ENCODE data around the gene MRPL38.

DNA sequence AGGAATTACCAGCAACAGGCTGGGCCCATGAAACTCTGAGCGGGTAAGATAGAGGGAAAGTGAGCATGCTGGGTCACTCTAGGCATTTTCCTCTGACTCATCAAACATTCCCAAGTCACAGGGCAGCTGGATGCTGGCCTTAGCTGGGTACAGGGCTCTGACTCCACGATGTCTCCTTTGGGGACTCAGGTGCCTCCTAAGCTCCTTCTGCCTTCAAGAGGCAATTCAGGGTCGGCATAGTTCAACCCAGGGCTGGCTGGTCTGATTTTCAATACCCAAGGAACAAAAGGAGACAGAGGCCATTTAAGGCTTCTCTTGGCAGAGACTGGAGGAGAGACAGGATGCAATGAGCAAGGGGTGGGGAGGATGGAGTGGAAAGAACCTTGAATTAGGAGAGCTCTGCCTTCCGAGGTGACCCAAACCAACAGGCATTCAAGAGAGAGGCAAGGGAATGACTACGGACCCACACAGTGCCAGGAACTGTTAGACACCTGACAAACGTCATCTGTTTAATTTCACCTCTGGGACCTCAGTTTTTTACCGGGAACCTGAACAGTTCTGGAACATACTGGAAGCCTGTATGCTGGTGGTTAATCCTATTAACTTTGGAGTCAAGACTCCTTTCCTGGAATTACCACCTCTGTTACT is 50.5 kb downstream of the MRPL38 start:
- TF ChIP-seq, protein P1, sequence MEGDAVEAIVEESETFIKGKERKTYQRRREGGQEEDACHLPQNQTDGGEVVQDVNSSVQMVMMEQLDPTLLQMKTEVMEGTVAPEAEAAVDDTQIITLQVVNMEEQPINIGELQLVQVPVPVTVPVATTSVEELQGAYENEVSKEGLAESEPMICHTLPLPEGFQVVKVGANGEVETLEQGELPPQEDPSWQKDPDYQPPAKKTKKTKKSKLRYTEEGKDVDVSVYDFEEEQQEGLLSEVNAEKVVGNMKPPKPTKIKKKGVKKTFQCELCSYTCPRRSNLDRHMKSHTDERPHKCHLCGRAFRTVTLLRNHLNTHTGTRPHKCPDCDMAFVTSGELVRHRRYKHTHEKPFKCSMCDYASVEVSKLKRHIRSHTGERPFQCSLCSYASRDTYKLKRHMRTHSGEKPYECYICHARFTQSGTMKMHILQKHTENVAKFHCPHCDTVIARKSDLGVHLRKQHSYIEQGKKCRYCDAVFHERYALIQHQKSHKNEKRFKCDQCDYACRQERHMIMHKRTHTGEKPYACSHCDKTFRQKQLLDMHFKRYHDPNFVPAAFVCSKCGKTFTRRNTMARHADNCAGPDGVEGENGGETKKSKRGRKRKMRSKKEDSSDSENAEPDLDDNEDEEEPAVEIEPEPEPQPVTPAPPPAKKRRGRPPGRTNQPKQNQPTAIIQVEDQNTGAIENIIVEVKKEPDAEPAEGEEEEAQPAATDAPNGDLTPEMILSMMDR (IDR thresholded peaks at IDR 0.05; ENCODE audit: insufficient read depth, low read depth, low read length) = no peak
- TF ChIP-seq EZH2 (IDR thresholded peaks at IDR 0.05; ENCODE audit: insufficient read depth, low read length) = no peak

Data from astrocyte (in vitro differentiated cells and primary cell).